ENCODE results near the gene KRTAP4-1. TPM values are rescaled to one million over a fixed set of nuclear protein-coding genes. Genes with fewer than 3 reads are reported as not detected.
"Not testable (repeated sequence)": the region's sequence is repeated elsewhere in the genome, so short reads cannot be mapped to it uniquely, and the experiment has no call there.

KRTAP4-1 gene
- total RNA-seq, 4 donors from 2014 or later = not detected

DNA sequence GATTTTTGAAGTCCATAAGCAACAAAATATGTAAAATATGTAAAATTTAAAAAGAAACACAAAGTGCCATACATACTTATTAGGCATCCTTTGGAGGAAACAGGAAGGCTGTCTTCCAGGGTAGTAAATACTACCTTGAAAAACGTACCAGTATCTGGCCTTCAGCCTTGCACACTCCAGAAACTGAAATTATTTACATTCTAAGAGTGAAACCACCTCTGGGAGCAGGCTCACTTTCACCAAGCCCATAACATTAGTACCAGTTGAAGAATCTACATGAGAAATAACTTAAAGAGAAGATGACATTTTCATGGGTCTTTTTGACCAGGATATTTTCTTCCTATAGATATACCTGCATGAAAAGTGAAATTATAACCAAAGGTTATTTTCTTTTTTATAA lies 11.4 kb upstream of the KRTAP4-1 start:
- intact Hi-C loops (cut with DNase I) = no loop called here
- no peak for TF ChIP-seq POLR2A (IDR thresholded peaks at IDR 0.05)

DNA sequence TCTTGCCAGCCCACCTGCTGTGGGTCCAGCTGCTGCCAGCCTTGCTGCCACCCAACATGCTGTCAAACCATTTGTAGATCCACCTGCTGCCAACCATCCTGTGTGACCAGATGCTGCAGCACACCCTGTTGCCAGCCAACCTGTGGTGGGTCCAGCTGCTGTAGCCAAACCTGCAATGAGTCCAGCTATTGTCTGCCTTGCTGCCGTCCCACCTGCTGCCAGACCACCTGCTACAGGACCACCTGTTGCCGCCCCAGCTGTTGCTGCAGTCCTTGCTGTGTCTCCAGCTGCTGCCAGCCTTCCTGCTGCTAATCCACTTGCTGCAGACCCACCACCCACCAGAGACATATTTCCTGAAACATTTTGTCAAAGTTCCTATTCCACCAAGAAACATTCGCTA lies 5.6 kb upstream of the KRTAP4-1 start:
- WGBS, 2 donors = 83 to 91% methylated on average over 3 of the region's 3 CpGs
- intact Hi-C loops (cut with DNase I) = no loop called here
- TF ChIP-seq, protein P1, sequence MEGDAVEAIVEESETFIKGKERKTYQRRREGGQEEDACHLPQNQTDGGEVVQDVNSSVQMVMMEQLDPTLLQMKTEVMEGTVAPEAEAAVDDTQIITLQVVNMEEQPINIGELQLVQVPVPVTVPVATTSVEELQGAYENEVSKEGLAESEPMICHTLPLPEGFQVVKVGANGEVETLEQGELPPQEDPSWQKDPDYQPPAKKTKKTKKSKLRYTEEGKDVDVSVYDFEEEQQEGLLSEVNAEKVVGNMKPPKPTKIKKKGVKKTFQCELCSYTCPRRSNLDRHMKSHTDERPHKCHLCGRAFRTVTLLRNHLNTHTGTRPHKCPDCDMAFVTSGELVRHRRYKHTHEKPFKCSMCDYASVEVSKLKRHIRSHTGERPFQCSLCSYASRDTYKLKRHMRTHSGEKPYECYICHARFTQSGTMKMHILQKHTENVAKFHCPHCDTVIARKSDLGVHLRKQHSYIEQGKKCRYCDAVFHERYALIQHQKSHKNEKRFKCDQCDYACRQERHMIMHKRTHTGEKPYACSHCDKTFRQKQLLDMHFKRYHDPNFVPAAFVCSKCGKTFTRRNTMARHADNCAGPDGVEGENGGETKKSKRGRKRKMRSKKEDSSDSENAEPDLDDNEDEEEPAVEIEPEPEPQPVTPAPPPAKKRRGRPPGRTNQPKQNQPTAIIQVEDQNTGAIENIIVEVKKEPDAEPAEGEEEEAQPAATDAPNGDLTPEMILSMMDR (IDR thresholded peaks at IDR 0.05) = no peak
- TF ChIP-seq POLR2A (IDR thresholded peaks at IDR 0.05) = no peak
- no peak overlapping the region for H3K27ac ChIP-seq
- peaks cover 0 to 29% (median 0%) of the 10 kb centered on the region in 4 donors for H3K27me3 ChIP-seq
- H3K4me3 ChIP-seq = no peak overlapping the region
- no peak for DNase-seq
- no peaks in the 10 kb centered on the region for H3K9me3 ChIP-seq
- no peaks in the 10 kb centered on the region for H3K36me3 ChIP-seq
- H3K4me1 ChIP-seq = no peaks in the 10 kb centered on the region

More for the DNA sequence above, 11.4 kb upstream of the KRTAP4-1 start:
- H3K4me1 ChIP-seq = no peaks in the 10 kb centered on the region
- no peaks in the 10 kb centered on the region for H3K9me3 ChIP-seq
- WGBS, 2 donors = 22 to 63% methylated on average over 1 of the region's 1 CpG
- DNase-seq = no peak
- H3K27ac ChIP-seq = no peak overlapping the region
- no peaks in the 10 kb centered on the region for H3K27me3 ChIP-seq
- no peak overlapping the region for H3K4me3 ChIP-seq
- H3K36me3 ChIP-seq = no peaks in the 10 kb centered on the region

DNA sequence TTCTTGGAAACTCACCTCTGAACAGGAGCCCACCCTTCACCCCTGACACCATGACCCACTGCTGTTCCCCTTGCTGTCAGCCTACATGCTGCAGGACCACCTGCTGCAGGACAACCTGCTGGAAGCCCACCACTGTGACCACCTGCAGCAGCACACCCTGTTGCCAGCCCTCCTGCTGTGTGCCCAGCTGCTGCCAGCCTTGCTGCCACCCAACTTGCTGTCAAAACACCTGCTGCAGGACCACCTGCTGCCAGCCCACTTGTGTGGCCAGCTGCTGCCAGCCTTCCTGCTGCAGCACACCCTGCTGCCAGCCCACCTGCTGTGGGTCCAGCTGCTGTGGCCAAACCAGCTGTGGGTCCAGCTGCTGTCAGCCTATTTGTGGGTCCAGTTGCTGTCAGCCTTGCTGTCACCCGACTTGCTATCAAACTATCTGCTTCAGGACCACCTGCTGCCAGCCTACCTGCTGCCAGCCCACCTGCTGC lies 5.2 kb upstream of the KRTAP4-1 start, which contains the start of gene KRTAP9-1:
Gene KRTAP9-1, plus strand, starts transcription at position 51 of the 482 bp plus-strand sequence. Its CDS starts 0 bp downstream, at position 51.
- H3K4me1 ChIP-seq; intact Hi-C loops (cut with DNase I); DNase-seq; H3K36me3 ChIP-seq; H3K9me3 ChIP-seq; H3K27ac ChIP-seq; H3K4me3 ChIP-seq: not testable (repeated sequence)
- 57% methylated on average over 1 of the region's 1 CpG; no CpG with 5 or more reads in 1 of the 2 donors for WGBS, 2 donors
- peaks cover 0 to 29% (median 0%) of the 10 kb centered on the region in 4 donors for H3K27me3 ChIP-seq

DNA sequence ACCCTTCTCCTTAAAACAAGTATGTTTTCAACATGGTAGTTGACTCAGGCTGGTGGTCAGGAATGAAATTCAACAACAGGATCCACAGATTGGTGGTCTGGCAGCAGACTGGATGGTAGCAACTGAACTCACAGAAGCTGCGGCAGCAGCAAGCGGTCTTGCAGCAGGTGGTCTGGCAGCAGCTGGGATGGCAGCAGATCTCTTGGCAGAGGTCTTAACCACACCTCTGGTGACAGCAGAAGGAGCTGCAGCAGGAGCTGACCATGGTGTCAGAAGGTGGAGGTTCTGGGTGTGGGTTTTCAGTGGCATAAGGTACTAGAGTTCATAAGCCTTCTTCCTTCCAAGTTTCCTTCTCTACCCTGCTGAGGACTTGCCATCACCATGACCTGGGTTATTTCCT lies 2.2 kb upstream of the KRTAP4-1 start:
- intact Hi-C loops (cut with DNase I) = no loop called here
- DNase-seq = no peak
- H3K36me3 ChIP-seq = no peaks in the 10 kb centered on the region
- H3K9me3 ChIP-seq = no peaks in the 10 kb centered on the region
- H3K27me3 ChIP-seq = peaks cover 0 to 35% (median 0%) of the 10 kb centered on the region in 4 donors
- no peak overlapping the region for H3K4me3 ChIP-seq
- WGBS, 2 donors = 88 to 89% methylated on average over 2 of the region's 2 CpGs
- no peak overlapping the region for H3K27ac ChIP-seq
- H3K4me1 ChIP-seq = no peaks in the 10 kb centered on the region
- TF ChIP-seq POLR2A (IDR thresholded peaks at IDR 0.05) = no peak
- TF ChIP-seq, protein P1 (IDR thresholded peaks at IDR 0.05) = no peak

- Histone ChIP-seq H3K4me1 (no peaks in the 10 kb centered on the region), H3K27ac (no peak overlapping the region), H3K36me3 (no peaks in the 10 kb centered on the region), H3K9me3 (no peaks in the 10 kb centered on the region), H3K4me3 (no peak overlapping the region), H3K27me3 (peaks cover 0 to 28% (median 0%) of the 10 kb centered on the region in 4 donors)
- 16 to 41% methylated on average over 1 of the region's 1 CpG for WGBS, 2 donors
- TF ChIP-seq POLR2A (IDR thresholded peaks at IDR 0.05) = no peak
- TF ChIP-seq, protein P1 (IDR thresholded peaks at IDR 0.05) = no peak
- no peak for DNase-seq
- intact Hi-C loops (cut with DNase I) = no loop called here
Observed at GRCh38 chr17:41185001-41185400, 290 bp upstream of the KRTAP4-1 start.

GRCh38 chr17:41178843-41179616 lies 5.7 kb downstream of the KRTAP4-1 start:
- Histone ChIP-seq H3K4me1 (no peaks in the 10 kb centered on the region), H3K9me3 (no peaks in the 10 kb centered on the region), H3K4me3 (no peak overlapping the region), H3K27me3 (peaks cover 0 to 7% (median 0%) of the 10 kb centered on the region in 4 donors), H3K36me3 (no peaks in the 10 kb centered on the region), H3K27ac (no peak overlapping the region)
- TF ChIP-seq POLR2A (IDR thresholded peaks at IDR 0.05) = no peak
- TF ChIP-seq, protein P1 (IDR thresholded peaks at IDR 0.05) = no peak
- DNase-seq = no peak
- WGBS, 2 donors = 56 to 78% methylated on average over 1 of the region's 1 CpG
- intact Hi-C loops (cut with DNase I) = no loop called here

Data from esophagus squamous epithelium (tissue), 5 donors.